GM12878 (cell line): ENCODE data around the gene ZFP62. TPM values are rescaled to one million over a fixed set of nuclear protein-coding genes. Genes with fewer than 3 reads are reported as not detected.

Experiments used
- ATAC-seq: fragments of 200-7000 bp; cut with Tn5 transposase; 3 replicates; pipeline ENCODE4 v1.9.1; 2020; ENCODE audit warnings: mild to moderate bottlenecking, moderate library complexity
- BruUV-seq: library from RNA; stranded (reverse); fragments of 400-500 nt; replicated peaks from 2 replicates; lab custom pipeline; 2021; lab: Mats Ljungman, UMichigan
- CTCF ChIA-PET: fragments of 300-600 bp; sonication (Branson Sonifier 250); formaldehyde crosslinking; extraction: SDS; loops from one replicate; lab custom pipeline; 2021; ENCODE audit warnings: inconsistent platforms; lab: Yijun Ruan, JAX
- POLR2A ChIA-PET: fragments of 350-600 bp; formaldehyde crosslinking; extraction: SDS; loops from one replicate; lab custom pipeline; 2021; ENCODE audit warnings: inconsistent platforms; lab: Charles Lee
- RAD21 ChIA-PET: fragments of 300-600 bp; sonication (Branson Sonifier 250); formaldehyde crosslinking; loops from one replicate; lab custom pipeline; 2023; ENCODE audit warnings: antibody characterized with exemption; ENCODE audit not compliant: unreplicated experiment; lab: Charles Lee
- SMC1A ChIA-PET: fragments of 300-600 bp; sonication (Branson Sonifier 250); formaldehyde crosslinking; loops from one replicate; lab custom pipeline; 2023; ENCODE audit not compliant: unreplicated experiment, uncharacterized antibody; lab: Charles Lee
- DNase-seq: peaks from one replicate; pipeline ENCODE4 v3.0.0-alpha.2; 2011; ENCODE audit warnings: low read depth, low spot score
- FAIRE-seq: peaks from 3 replicates; lab custom pipeline; 2011; peaks lifted over from hg19 to GRCh38; lab: Jason Lieb, UNC
- H2AFZ ChIP-seq: 2 replicates; pipeline ENCODE4 v1.6.0; 2011; ENCODE audit warnings: low read depth, low read length, control low read depth; ENCODE audit not compliant: control insufficient read depth
- H3K27ac ChIP-seq: 2 replicates; pipeline ENCODE4 v1.5.1; 2011; ENCODE audit warnings: control low read depth; ENCODE audit not compliant: control insufficient read depth, insufficient read depth
- H3K27me3 ChIP-seq, 2 experiments: replicated peaks in 1 of 2; 2 replicates each; pipeline versions ENCODE4 v1.6.0 to v1.6.1; 2011; ENCODE audit warnings: low read length in 1 of 2; ENCODE audit not compliant: control insufficient read depth in 2 of 2, insufficient read depth in 2 of 2
- H3K36me3 ChIP-seq, 2 experiments: 2 replicates each; pipeline ENCODE4 v1.5.1; 2011; ENCODE audit warnings: low read length in 1 of 2; ENCODE audit not compliant: control insufficient read depth in 2 of 2, insufficient read depth in 2 of 2
- H3K4me1 ChIP-seq: 2 replicates; pipeline ENCODE4 v1.6.1; 2011; ENCODE audit warnings: mild to moderate bottlenecking, low read length, moderate library complexity, mixed read lengths; ENCODE audit not compliant: control insufficient read depth, insufficient read depth
- H3K4me2 ChIP-seq: 2 replicates; pipeline ENCODE4 v1.6.0; 2011; ENCODE audit warnings: control low read depth; ENCODE audit not compliant: control insufficient read depth, insufficient read depth
- H3K4me3 ChIP-seq: fragments of 200-600 bp; sonication (generic); 2 replicates; pipeline ENCODE4 v1.5.1; 2016
- H3K79me2 ChIP-seq: 2 replicates; pipeline ENCODE4 v1.6.0; 2011; ENCODE audit warnings: low read length; ENCODE audit not compliant: control insufficient read depth, insufficient read depth
- H3K9ac ChIP-seq: 2 replicates; pipeline ENCODE4 v1.8.0; 2011; ENCODE audit warnings: low read length, control low read depth, mixed read lengths; ENCODE audit not compliant: control insufficient read depth, insufficient read depth
- H3K9me3 ChIP-seq: replicated peaks from 3 replicates; pipeline ENCODE4 v1.5.1; 2011; ENCODE audit warnings: mild to moderate bottlenecking, low read length; ENCODE audit not compliant: control insufficient read depth, insufficient read depth
- H4K20me1 ChIP-seq: 2 replicates; pipeline ENCODE4 v1.6.0; 2011; ENCODE audit not compliant: control insufficient read depth, insufficient read depth
- CREM ChIP-seq: IDR thresholded peaks from 2 replicates; pipeline ENCODE4 v1.6.1; 2014; ENCODE audit warnings: antibody characterized with exemption, low read depth
- E4F1 ChIP-seq: fragments of 450-650 bp; IDR thresholded peaks from 2 replicates; pipeline ENCODE4 v1.6.1; 2018; ENCODE audit warnings: borderline replicate concordance, mild to moderate bottlenecking; ENCODE audit not compliant: partially characterized antibody
- EZH2 ChIP-seq: IDR thresholded peaks from 2 replicates; pipeline ENCODE4 v1.6.1; 2012; ENCODE audit warnings: low read depth, mild to moderate bottlenecking, control low read depth, inconsistent platforms, low read length, borderline replicate concordance; ENCODE audit not compliant: control insufficient read depth
- HDGF ChIP-seq: fragments of 450-650 bp; IDR thresholded peaks from 2 replicates; pipeline ENCODE4 v1.6.1; 2016; ENCODE audit warnings: antibody characterized with exemption
- MYB ChIP-seq: fragments of 150-350 bp; IDR thresholded peaks from 2 replicates; pipeline ENCODE4 v1.6.1; 2014; ENCODE audit warnings: mild to moderate bottlenecking, low read depth, low read length, borderline replicate concordance
- NR2C2 ChIP-seq: IDR thresholded peaks from 2 replicates; pipeline ENCODE4 v1.6.1; 2011; ENCODE audit warnings: borderline replicate concordance, low read depth; ENCODE audit not compliant: control insufficient read depth, insufficient read length
- POLR2AphosphoS2 ChIP-seq: IDR thresholded peaks from 2 replicates; pipeline ENCODE4 v1.6.1; 2011; ENCODE audit warnings: low read depth, mild to moderate bottlenecking, low read length, improper control_type of control experiment, moderate library complexity
- RELA ChIP-seq: fragments of 450-650 bp; IDR thresholded peaks from 2 replicates; pipeline ENCODE4 v1.8.0; 2014; ENCODE audit warnings: borderline replicate concordance; ENCODE audit not compliant: partially characterized antibody
- YBX1 ChIP-seq: fragments of 450-650 bp; IDR thresholded peaks from 2 replicates; pipeline ENCODE4 v1.6.1; 2016; ENCODE audit warnings: antibody characterized with exemption
- ZNF24 ChIP-seq: fragments of 450-650 bp; IDR thresholded peaks from 2 replicates; pipeline ENCODE4 v1.6.1; 2017; ENCODE audit warnings: antibody characterized with exemption, mild to moderate bottlenecking
- ZNF384 ChIP-seq: IDR thresholded peaks from 2 replicates; pipeline ENCODE4 v1.6.1; 2012; ENCODE audit warnings: low read depth, mild to moderate bottlenecking, low read length, improper control_type of control experiment, borderline replicate concordance
- WGBS: methylation state at CpG from one replicate; pipeline ENCODE4 v1.1.6; 2016; ENCODE audit warnings: low lambda C conversion rate; ENCODE audit not compliant: insufficient replicate concordance, insufficient coverage; ENCODE audit errors: missing lambda C conversion rate; 5-methylcytosine and 5-hydroxymethylcytosine counted together
- in situ Hi-C: fragments of 300-500 bp; cut with MboI; formaldehyde crosslinking; loops from 9 replicates; pipeline ENCODE4 v1.14.3; 2018; ENCODE audit warnings: mixed read lengths
- intact Hi-C: fragments of 100-400 bp; cut with micrococcal nuclease; formaldehyde crosslinking; loops from one replicate; pipeline ENCODE4 v1.14.2; 2022; ENCODE audit not compliant: unreplicated experiment
- polyA plus RNA-seq, 11 experiments: library from polyadenylated mRNA; depleted of rRNA in 4 of 11; unstranded in 6 of 11; stranded (reverse) in 5 of 11; fragments of >200 nt; fragmentation: Nextera tagmentation in 4 of 11; fragmentation: Illumina TruSeq in 1 of 11; extraction: Ambion mirVana in 4 of 11; extraction: Trizol in 1 of 11; gene quantifications; 1 replicate in 1 of 11; 2 replicates in 10 of 11; pipeline versions ENCODE4 v1.2.1 to v1.2.3, GENCODE V29; 2011 to 2016; ENCODE audit warnings: inconsistent platforms in 2 of 11, missing spikeins in 2 of 11, low read depth in 1 of 11
- total RNA-seq, 4 experiments: library from RNA; depleted of rRNA in 3 of 4; stranded (reverse); fragments of >200 nt in 3 of 4; fragmentation: Illumina TruSeq in 1 of 4; extraction: Trizol in 1 of 4; gene quantifications; 2 replicates each; pipeline versions ENCODE4 v1.2.1 to v1.2.3, GENCODE V29; 2013 to 2021
- TF ChIP-seq, protein P1 (sequence below): fragments of 450-650 bp; IDR thresholded peaks from 2 replicates; pipeline ENCODE4 v1.6.1; 2017; ENCODE audit warnings: mild to moderate bottlenecking
- TF ChIP-seq, protein P2 (sequence below): fragments of 450-650 bp; conservative IDR thresholded peaks from 2 replicates; pipeline ENCODE4 v1.6.1; 2017; ENCODE audit warnings: mild to moderate bottlenecking, moderate library complexity
- TF ChIP-seq, protein P3 (sequence below): fragments of 450-650 bp; IDR thresholded peaks from 2 replicates; pipeline ENCODE4 v1.6.1; 2014; ENCODE audit warnings: mild to moderate bottlenecking

Gene ZFP62
- total and polyA plus RNA-seq, 10 of the 15 experiments (the other 5 are each of a cell fraction or from before 2014, with no cell fraction given), result 9.2 to 39.7 (median 21.1) TPM

GRCh38 chr5:180868960-180869359 is 7.9 kb upstream of the ZFP62 start (continued):
- TF ChIP-seq E4F1 (no peak), YBX1 (no peak), POLR2AphosphoS2 (no peak), CREM (no peak), ZNF384 (no peak), RELA (peak; percentile 59), HDGF (no peak), NR2C2 (no peak)

- ChIA-PET CTCF (interaction anchor here (0.7 to 4.9 kb wide), 7 partner anchors 37 to 596 kb away, joined by 3 to 50 read pairs (median 4); no protein-coding TSS in a partner anchor), SMC1A (interaction anchor here (0.9 to 3.0 kb wide), 6 partner anchors 59 to 290 kb away, joined by 3 to 16 read pairs (median 5); partner anchors contain the start of gene BTNL9), POLR2A (no interaction called here), RAD21 (interaction anchor here (1.2 to 2.8 kb wide), 4 partner anchors 63 to 290 kb away, joined by 3 to 16 read pairs (median 4); no protein-coding TSS in a partner anchor)
- Histone ChIP-seq H2AFZ (no peak overlapping the region), H3K79me2 (no peaks in the 10 kb centered on the region), H3K36me3 (no peaks in the 10 kb centered on the region), H3K4me1 (peaks cover 11% of the 10 kb centered on the region; the same call in 1 of the 2 replicates), H3K27me3 (no peaks in the 10 kb centered on the region), H3K9me3 (no peaks in the 10 kb centered on the region), H3K9ac (no peak overlapping the region), H4K20me1 (no peaks in the 10 kb centered on the region), H3K4me3 (no peak overlapping the region), H3K4me2 (no peak overlapping the region), H3K27ac (no peak overlapping the region)
- no TSS peak for BruUV-seq
- DNase-seq (no peak), FAIRE-seq (no peak), ATAC-seq (no peak)
- 83% methylated on average over 10 of the region's 10 CpGs for WGBS
- in situ Hi-C loops (no loop called here), intact Hi-C loops (loop anchor here (5.0 to 10.0 kb wide), 2 partner anchors 185 to 218 kb away; no protein-coding TSS in a partner anchor)
- TF ChIP-seq POLR2AphosphoS2 (no peak), EZH2 (no peak), ZNF24 (no peak), MYB (no peak)
- TF ChIP-seq, protein P1, sequence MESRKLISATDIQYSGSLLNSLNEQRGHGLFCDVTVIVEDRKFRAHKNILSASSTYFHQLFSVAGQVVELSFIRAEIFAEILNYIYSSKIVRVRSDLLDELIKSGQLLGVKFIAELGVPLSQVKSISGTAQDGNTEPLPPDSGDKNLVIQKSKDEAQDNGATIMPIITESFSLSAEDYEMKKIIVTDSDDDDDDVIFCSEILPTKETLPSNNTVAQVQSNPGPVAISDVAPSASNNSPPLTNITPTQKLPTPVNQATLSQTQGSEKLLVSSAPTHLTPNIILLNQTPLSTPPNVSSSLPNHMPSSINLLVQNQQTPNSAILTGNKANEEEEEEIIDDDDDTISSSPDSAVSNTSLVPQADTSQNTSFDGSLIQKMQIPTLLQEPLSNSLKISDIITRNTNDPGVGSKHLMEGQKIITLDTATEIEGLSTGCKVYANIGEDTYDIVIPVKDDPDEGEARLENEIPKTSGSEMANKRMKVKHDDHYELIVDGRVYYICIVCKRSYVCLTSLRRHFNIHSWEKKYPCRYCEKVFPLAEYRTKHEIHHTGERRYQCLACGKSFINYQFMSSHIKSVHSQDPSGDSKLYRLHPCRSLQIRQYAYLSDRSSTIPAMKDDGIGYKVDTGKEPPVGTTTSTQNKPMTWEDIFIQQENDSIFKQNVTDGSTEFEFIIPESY, result no peak
- TF ChIP-seq, protein P2, sequence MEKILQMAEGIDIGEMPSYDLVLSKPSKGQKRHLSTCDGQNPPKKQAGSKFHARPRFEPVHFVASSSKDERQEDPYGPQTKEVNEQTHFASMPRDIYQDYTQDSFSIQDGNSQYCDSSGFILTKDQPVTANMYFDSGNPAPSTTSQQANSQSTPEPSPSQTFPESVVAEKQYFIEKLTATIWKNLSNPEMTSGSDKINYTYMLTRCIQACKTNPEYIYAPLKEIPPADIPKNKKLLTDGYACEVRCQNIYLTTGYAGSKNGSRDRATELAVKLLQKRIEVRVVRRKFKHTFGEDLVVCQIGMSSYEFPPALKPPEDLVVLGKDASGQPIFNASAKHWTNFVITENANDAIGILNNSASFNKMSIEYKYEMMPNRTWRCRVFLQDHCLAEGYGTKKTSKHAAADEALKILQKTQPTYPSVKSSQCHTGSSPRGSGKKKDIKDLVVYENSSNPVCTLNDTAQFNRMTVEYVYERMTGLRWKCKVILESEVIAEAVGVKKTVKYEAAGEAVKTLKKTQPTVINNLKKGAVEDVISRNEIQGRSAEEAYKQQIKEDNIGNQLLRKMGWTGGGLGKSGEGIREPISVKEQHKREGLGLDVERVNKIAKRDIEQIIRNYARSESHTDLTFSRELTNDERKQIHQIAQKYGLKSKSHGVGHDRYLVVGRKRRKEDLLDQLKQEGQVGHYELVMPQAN, result no peak
- TF ChIP-seq, protein P3, sequence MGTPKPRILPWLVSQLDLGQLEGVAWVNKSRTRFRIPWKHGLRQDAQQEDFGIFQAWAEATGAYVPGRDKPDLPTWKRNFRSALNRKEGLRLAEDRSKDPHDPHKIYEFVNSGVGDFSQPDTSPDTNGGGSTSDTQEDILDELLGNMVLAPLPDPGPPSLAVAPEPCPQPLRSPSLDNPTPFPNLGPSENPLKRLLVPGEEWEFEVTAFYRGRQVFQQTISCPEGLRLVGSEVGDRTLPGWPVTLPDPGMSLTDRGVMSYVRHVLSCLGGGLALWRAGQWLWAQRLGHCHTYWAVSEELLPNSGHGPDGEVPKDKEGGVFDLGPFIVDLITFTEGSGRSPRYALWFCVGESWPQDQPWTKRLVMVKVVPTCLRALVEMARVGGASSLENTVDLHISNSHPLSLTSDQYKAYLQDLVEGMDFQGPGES, result no peak
Measured at GRCh38 chr5:180866985-180867384, 5.9 kb upstream of the ZFP62 start.
